Measurements from ENCODE around the gene POLD1.

- TF ChIP-seq CTCF (IDR thresholded peaks at IDR 0.05; ENCODE audit: insufficient read depth, low read length, poor library complexity, severe bottlenecking) (no peak), EZH2phosphoT487 (conservative IDR thresholded peaks at IDR 0.05; ENCODE audit: low read length) (no peak)
These were observed 83.4 kb downstream of the POLD1 start for GRCh38 chr19:50467566-50467965.
